Peyer's patch (tissue), 4 donors: ENCODE measurements around the gene TMEM18.

Experiments
- CTCF ChIP-seq, 6 experiments: fragments of 450-650 bp in 4 of 6; fragments of 200-600 bp in 2 of 6; sonication (generic) in 1 of 6; IDR thresholded peaks; one replicate each; pipeline ENCODE4 v1.5.1; 2017 to 2019; ENCODE audit warnings: antibody characterized with exemption in 6 of 6, mild to moderate bottlenecking in 3 of 6, moderate library complexity in 1 of 6
- POLR2A ChIP-seq, 2 donors: fragments of 450-650 bp; IDR thresholded peaks; one replicate each; pipeline ENCODE4 v1.5.1; 2017; ENCODE audit warnings: antibody characterized with exemption in 2 of 2, mild to moderate bottlenecking in 2 of 2, moderate library complexity in 2 of 2

GRCh38 chr2:696463-696862 is 19.3 kb upstream of the TMEM18 start:
- TF ChIP-seq CTCF (IDR thresholded peaks at IDR 0.05) (no peak), POLR2A (IDR thresholded peaks at IDR 0.05) (no peak)
